ENCODE results near the gene IBTK. TPM values are rescaled to one million over a fixed set of nuclear protein-coding genes. Genes with fewer than 3 reads are reported as not detected.

Gene IBTK
- total RNA-seq, 2 experiments from 2014 or later: 26.8 to 27.7 TPM

- DNase-seq (no peak), ATAC-seq (no peak)
- TF ChIP-seq CTCF (IDR thresholded peaks at IDR 0.05): no peak
- H3K27ac Mint-ChIP-seq: no peak overlapping the region
- POLR2A ChIA-PET: interaction anchor here (0.7 kb wide), 1 partner anchor 431 kb away, joined by 3 read pairs; no protein-coding TSS in a partner anchor
- intact Hi-C loops (cut with micrococcal nuclease): no loop called here
- H3K27me3 Mint-ChIP-seq: no peaks in the 10 kb centered on the region
- H3K4me1 Mint-ChIP-seq (ENCODE audit: low read depth): no peaks in the 10 kb centered on the region
- H3K36me3 Mint-ChIP-seq (ENCODE audit: low read depth): peaks cover 27% of the 10 kb centered on the region
- H3K9me3 Mint-ChIP-seq: no peaks in the 10 kb centered on the region
- H3K4me3 Mint-ChIP-seq: no peak overlapping the region
- CTCF ChIA-PET: no interaction called here
These were observed 51.4 kb downstream of the IBTK start for GRCh38 chr6:82196161-82196560.

GRCh38 chr6:82195619-82196018 is 51.9 kb downstream of the IBTK start:
- Mint-ChIP-seq H3K36me3 (ENCODE audit: low read depth) (peaks cover 26% of the 10 kb centered on the region), H3K9me3 (no peaks in the 10 kb centered on the region), H3K27me3 (no peaks in the 10 kb centered on the region), H3K4me1 (ENCODE audit: low read depth) (no peaks in the 10 kb centered on the region), H3K4me3 (no peak overlapping the region), H3K27ac (no peak overlapping the region)
- DNase-seq (no peak), ATAC-seq (no peak)
- POLR2A ChIA-PET: no interaction called here
- no peak for TF ChIP-seq CTCF (IDR thresholded peaks at IDR 0.05)
- CTCF ChIA-PET: no interaction called here
- intact Hi-C loops (cut with micrococcal nuclease): no loop called here

DNA sequence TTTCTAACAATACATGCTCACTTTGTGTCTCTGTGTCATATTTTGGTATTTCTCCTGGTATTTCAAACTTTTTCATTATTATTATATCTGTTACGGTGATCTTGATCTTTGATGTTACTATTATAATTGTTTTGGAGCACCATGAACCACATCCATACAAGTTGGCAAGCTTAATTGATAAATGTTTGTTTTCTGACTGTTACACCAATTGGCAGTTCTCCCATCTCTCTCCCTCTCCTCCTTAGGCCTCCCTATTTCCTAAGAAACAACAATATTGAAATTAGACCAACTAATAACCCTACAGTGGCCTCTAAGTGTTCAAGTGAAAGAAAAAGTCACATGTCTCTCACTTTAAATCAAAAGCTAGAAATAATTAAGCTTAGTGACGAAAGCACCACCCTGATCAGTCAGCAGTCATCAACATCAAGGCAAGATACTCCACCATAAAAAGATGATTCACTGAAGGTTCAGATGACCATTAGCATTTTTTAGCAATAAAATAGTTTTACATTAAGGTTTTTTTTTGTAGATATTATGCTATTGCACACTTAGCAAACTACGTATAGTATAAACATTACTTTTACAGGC is 61.5 kb downstream of the IBTK start:
- intact Hi-C loops (cut with micrococcal nuclease): no loop called here
- H3K9me3 Mint-ChIP-seq: no peaks in the 10 kb centered on the region
- H3K27me3 Mint-ChIP-seq: no peaks in the 10 kb centered on the region
- ChIA-PET POLR2A (no interaction called here), CTCF (no interaction called here)
- H3K4me3 Mint-ChIP-seq: no peak overlapping the region
- ATAC-seq: no peak
- H3K36me3 Mint-ChIP-seq (ENCODE audit: low read depth): peaks cover 34% of the 10 kb centered on the region
- DNase-seq: no peak
- TF ChIP-seq CTCF (IDR thresholded peaks at IDR 0.05): no peak
- H3K4me1 Mint-ChIP-seq (ENCODE audit: low read depth): no peaks in the 10 kb centered on the region
- no peak overlapping the region for H3K27ac Mint-ChIP-seq

- TF ChIP-seq CTCF (IDR thresholded peaks at IDR 0.05): no peak
- intact Hi-C loops (cut with micrococcal nuclease): no loop called here
- peak; percentile 24 for ATAC-seq
- no peaks in the 10 kb centered on the region for H3K4me1 Mint-ChIP-seq (ENCODE audit: low read depth)
- H3K36me3 Mint-ChIP-seq (ENCODE audit: low read depth): peaks cover 30% of the 10 kb centered on the region
- no peak overlapping the region for H3K4me3 Mint-ChIP-seq
- DNase-seq: no peak
- CTCF ChIA-PET: no interaction called here
- POLR2A ChIA-PET: no interaction called here
- H3K27ac Mint-ChIP-seq: no peak overlapping the region
- H3K9me3 Mint-ChIP-seq: no peaks in the 10 kb centered on the region
- no peaks in the 10 kb centered on the region for H3K27me3 Mint-ChIP-seq
These were observed 63.8 kb downstream of the IBTK start for GRCh38 chr6:82183642-82184282.

- no peak overlapping the region for H3K4me3 Mint-ChIP-seq
- no peak for TF ChIP-seq CTCF (IDR thresholded peaks at IDR 0.05)
- no peaks in the 10 kb centered on the region for H3K9me3 Mint-ChIP-seq
- H3K27ac Mint-ChIP-seq: no peak overlapping the region
- ChIA-PET POLR2A (no interaction called here), CTCF (interaction anchor here (1.4 kb wide), 1 partner anchor 429 kb away, joined by 3 read pairs; no protein-coding TSS in a partner anchor)
- intact Hi-C loops (cut with micrococcal nuclease): no loop called here
- ATAC-seq: no peak
- no peak for DNase-seq
- H3K27me3 Mint-ChIP-seq: no peaks in the 10 kb centered on the region
- H3K4me1 Mint-ChIP-seq (ENCODE audit: low read depth): no peaks in the 10 kb centered on the region
- H3K36me3 Mint-ChIP-seq (ENCODE audit: low read depth): peaks cover 27% of the 10 kb centered on the region
These were observed 64.8 kb downstream of the IBTK start for GRCh38 chr6:82182756-82183155.
